ENCODE measurements around the gene KIF1A.

The KIF1A gene

GRCh38 chr2:240719676-240720545 is 100.1 kb downstream of the KIF1A start:
- no peak for DNase-seq (ENCODE audit: low spot score)

- DNase-seq (ENCODE audit: low spot score) = no peak
These were observed 101.0 kb downstream of the KIF1A start for GRCh38 chr2:240718896-240719490.

DNA sequence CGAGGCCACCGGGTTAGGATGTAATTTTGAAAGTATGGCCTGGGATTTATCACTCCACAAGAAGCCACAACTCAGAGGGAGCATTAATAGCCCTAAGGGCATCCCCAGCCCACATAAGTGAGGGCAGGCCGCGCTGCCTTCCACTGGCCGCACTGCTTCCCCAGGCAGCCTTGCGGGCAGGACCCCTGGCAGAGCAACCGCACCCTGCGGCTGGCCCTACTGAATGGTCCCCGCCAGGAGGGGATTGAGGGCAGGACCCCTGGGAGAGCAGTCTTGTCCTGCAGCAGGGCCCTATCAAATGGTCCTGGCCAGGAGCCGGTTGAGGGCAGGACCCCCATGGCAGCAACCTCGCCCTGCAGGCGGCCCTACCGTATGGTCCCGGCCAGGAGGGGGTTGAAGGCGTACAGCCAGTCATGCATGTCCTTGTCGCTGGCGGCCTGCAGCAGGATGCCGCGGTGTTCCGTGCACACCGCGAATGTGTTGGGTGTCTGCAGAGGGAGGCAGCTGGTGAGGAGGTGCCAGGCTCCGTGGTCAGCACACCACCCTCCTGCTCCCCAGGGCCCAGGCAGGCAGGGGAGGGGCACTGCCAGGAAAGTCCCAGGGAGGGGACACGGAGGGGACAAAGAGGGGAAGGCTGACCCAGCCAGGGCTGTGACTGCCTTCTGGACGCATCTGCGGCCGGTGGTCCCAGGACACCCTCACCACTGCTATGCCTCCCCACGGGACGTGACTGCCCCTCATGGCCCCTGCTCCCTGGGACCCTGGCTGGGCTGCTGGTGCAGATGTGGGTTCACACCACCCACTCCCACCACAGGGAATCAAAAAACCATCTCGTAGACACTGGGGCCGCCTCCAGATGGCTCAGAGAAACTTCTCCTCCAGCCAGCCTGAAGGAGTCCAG is 102.1 kb downstream of the KIF1A start:
- DNase-seq (ENCODE audit: low spot score) = no peak

GRCh38 chr2:240717181-240717641 is 102.8 kb downstream of the KIF1A start:
- no peak for DNase-seq (ENCODE audit: low spot score)

GRCh38 chr2:240716130-240716798 is 103.8 kb downstream of the KIF1A start:
- no peak for DNase-seq (ENCODE audit: low spot score)

GRCh38 chr2:240714747-240715725 is 105.0 kb downstream of the KIF1A start:
- no peak for DNase-seq (ENCODE audit: low spot score)

- DNase-seq (ENCODE audit: low spot score) = no peak
These were observed 105.9 kb downstream of the KIF1A start for GRCh38 chr2:240713928-240714746.

- no peak for DNase-seq (ENCODE audit: low spot score)
These were observed 106.7 kb downstream of the KIF1A start for GRCh38 chr2:240713071-240713927.

DNA sequence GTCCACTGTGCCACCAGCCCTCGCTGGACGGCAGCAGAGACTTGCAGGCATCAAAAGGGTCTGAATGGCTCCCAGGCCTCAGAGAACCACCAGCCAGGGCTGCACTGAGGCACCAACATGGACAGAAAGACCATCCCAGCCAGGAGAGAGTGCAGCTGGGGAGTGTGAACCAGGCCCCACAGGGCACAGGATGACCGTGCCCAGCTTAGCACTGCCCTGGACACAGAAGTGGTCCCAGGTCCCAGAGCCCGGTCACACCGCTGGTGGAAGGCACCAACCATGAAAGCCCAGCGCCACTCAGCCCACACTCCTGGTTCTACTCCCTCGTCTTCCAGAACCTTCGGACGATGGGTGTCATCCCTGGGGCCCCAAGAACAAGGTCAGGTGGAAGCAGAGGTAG is 107.9 kb downstream of the KIF1A start:
- DNase-seq (ENCODE audit: low spot score) = no peak

GRCh38 chr2:240711701-240712100 is 108.3 kb downstream of the KIF1A start:
- DNase-seq (ENCODE audit: low spot score) = no peak

DNA sequence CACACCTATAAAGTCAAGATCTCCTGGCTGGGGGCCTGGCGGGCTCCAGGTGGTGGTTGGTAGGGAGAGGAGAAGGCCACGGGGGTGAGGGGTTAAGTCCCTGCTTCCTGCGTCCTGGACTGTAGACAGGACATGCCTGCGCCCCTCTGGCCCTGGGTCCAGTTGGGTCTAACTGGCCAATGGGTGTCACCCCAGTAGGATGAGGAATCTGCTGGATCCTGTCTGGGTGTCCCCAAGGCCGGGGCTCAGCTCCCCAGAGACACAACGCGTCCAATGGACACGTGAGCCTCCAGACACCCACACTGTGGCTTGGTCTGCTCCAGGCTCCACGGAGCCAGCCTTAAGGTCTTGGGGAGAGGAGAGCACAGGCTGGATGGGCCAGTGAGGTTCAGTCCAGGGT is 108.7 kb downstream of the KIF1A start:
- no peak for DNase-seq (ENCODE audit: low spot score)

DNA sequence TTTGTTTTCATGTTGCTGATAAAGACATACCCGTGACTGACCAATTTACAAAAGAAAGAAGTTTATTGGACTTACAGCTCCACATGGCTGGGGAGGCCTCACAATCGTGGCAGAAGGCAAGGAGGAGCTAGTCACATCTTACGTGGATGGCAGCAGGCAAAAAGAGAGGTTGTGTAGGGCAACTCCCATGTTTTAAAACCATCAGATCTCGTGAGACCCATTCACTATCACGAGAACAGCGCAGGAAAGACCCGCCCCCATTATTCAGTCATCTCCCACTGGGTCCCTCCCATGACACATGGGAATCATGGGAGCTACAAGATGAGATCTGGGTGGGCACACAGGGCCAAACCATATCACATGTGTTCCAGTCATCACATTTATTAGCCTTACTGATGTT is 111.6 kb downstream of the KIF1A start:
- DNase-seq (ENCODE audit: low spot score) = no peak

- DNase-seq (ENCODE audit: low spot score) = no peak
These were observed 112.2 kb downstream of the KIF1A start for GRCh38 chr2:240707821-240708220.

DNA sequence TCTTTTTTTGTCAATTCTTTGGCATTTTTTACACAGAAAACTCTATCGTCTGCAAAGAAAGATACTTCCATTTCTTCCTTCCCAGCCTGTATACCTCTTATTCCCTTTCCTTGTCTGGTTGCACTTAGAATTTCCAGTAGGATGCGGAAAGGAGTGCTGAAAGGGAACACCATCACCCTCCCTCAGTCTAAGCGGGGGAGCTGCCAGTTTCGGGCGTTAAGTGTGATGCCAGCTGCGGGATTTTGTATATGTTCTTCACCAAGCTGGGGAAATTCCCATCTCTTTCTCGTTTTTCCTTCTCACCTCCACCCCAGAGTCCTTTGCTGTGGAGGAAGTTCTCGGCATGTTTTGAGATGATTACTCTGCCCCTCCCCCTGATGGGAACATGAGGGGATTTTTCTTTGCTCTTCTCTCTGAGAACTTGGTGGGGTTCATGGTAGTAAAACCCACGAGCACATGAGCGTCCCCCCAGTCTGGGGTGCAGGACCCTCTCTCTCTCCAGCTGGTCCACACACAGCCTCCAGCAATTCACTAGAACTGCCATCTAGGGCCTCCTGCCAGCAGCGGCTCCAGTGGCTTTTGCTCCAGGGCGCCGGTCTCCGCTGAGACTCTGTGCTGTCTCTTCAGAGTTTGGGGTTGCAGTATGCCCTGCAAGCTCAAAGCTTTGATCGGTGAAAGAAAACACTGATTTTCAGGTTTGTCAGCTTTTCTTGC is 112.8 kb downstream of the KIF1A start:
- no peak for DNase-seq (ENCODE audit: low spot score)

DNA sequence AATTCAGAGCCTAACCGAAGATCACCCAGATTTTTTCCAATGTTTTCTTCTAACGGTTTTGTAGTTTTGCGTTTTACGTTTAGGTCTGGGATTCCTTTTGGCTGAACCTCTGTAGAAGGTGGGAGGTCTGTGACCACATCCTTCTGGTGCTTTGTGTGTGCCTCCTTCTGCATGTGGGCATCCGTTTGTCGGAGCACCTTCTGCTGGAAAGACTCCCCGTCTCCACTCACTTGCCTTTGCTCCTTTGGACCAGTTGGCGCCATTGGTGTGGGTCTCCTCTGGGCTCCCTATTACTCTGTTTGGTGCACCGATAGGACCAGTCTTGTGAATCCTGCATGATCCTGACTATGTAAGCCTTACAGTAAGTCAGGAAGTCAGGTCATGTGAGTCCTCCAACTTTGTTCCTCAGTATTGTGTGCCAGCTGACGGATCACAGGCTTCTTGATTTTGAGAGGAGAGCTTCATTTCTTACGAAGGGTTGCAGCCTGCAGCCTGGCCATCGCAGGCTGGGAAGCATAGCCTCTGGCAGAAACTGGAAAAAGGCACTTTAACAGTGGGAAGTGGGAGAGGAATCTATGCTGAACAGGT is 114.7 kb downstream of the KIF1A start:
- DNase-seq (ENCODE audit: low spot score) = no peak

DNA sequence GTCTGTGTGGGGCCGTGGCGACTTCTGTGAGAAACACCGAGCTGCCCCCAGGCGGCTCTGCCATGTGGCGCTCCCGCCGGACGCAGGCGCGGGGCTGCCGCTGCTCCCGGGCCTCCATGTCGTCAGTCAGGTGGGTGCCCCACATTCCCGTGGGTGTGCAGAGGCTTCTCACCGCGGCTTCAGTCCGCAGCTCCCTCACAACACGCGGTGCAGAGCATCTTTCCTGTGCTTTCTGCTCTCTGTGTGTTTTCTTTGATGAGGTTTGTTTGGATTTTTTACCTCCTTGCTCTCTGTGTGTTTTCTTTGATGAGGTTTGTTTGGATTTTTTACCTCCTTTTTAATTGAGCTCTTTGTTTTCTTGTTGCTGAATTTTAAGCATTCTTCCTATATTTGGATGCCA is 115.4 kb downstream of the KIF1A start:
- no peak for DNase-seq (ENCODE audit: low spot score)

DNA sequence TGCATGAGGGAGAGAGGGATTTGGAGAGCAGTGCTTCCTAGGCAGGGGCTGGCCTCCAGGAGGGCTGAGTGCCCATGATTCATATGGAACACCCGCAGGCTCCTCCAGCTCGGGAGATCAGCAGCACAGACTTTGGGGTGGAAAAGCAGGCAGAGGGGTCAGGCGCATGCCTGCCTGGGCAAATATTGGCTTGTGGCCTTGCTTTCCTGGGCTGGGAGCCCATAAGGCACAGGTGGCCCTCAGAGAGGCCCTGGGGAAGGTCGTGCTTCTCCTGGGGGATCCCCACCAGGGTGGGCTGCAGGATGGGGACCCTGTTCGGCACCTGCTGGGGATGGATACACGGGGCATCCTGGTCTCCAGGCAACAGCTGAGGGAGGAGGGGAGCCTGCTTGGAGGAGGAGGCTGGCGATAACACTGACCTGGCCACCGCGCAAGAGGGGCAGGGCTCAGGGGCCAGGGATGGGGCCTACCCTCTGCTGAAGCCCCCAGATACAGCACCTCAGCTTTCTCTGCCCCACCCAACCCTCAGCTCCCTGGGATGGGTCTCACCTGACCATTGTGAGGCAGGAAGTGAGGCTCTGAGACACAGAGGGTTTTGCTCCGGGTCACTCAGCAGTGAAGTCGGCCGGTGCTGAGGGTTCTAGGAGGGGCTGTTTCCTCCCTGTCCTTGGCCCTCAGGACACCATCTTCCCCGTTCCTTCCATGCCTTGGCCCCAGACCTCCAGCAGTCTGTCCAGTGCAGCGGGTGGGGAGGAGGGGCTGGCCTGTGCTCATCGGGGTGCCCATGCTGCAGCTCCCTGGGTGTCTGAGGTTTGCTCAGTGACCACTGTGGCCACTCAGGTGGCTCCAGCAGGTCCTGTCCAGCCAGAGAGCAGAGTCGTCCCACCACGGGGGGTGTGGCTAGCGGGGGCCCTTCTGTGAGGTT is 116.3 kb downstream of the KIF1A start:
- DNase-seq (ENCODE audit: low spot score) = no peak

Data from ecto neural progenitor cell (in vitro differentiated cells).